ENCODE results near the gene DCC. TPM values are rescaled to one million over a fixed set of nuclear protein-coding genes. Genes with fewer than 3 reads are reported as not detected.

DCC gene
- total RNA-seq, 4 donors from 2014 or later, result 0.16 TPM; not detected in 3

DNA sequence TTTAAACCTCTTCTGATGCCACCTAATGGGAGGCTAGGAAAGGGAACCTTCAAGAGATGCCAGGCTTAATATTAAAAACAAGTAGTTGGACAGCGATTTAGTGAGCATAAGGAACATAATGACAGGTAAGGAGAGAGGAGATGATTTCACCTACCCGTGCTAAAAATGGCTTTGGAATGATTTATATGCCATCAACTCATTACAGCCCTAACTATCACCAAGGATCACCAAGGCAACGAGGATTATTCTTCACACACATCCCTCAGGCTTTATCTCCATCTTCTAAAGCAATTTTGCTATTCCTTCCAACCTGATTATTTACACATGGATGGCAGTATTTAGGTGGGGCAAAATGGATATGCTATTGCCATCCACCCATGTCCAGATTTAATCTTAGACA lies 237.8 kb downstream of the DCC start:
- 33% methylated on average over 3 of the region's 3 CpGs for WGBS
- TF ChIP-seq POLR2AphosphoS5 (IDR thresholded peaks at IDR 0.05), result no peak
- TF ChIP-seq POLR2A (IDR thresholded peaks at IDR 0.05), result no peak
- TF ChIP-seq EP300 (IDR thresholded peaks at IDR 0.05), result no peak
- TF ChIP-seq, protein P1, sequence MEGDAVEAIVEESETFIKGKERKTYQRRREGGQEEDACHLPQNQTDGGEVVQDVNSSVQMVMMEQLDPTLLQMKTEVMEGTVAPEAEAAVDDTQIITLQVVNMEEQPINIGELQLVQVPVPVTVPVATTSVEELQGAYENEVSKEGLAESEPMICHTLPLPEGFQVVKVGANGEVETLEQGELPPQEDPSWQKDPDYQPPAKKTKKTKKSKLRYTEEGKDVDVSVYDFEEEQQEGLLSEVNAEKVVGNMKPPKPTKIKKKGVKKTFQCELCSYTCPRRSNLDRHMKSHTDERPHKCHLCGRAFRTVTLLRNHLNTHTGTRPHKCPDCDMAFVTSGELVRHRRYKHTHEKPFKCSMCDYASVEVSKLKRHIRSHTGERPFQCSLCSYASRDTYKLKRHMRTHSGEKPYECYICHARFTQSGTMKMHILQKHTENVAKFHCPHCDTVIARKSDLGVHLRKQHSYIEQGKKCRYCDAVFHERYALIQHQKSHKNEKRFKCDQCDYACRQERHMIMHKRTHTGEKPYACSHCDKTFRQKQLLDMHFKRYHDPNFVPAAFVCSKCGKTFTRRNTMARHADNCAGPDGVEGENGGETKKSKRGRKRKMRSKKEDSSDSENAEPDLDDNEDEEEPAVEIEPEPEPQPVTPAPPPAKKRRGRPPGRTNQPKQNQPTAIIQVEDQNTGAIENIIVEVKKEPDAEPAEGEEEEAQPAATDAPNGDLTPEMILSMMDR (IDR thresholded peaks at IDR 0.05), result no peak

DNA sequence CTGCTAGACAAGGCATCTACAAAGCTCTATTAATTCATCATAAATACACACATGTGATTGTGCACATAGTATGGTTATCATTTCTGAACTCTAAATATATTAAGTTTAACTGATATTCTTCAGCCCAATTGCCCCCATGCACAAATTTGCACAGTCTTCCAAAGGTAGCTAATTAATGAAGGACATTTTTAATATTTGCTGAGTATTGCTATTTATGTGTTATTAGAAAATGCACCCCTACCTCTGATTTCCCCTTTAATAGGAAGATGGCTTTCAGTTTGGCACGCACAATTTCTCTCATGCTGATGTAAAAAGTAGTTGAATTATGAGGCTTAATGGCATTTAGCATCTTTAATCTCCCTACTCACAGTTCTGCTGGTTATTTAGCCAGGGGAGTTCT lies 242.1 kb downstream of the DCC start:
- H3K4me1 ChIP-seq, result no peaks in the 10 kb centered on the region
- H3K9me3 ChIP-seq, result no peaks in the 10 kb centered on the region
- TF ChIP-seq, protein P1 (IDR thresholded peaks at IDR 0.05), result no peak
- TF ChIP-seq EP300 (IDR thresholded peaks at IDR 0.05) (no peak), POLR2A (IDR thresholded peaks at IDR 0.05) (no peak), POLR2AphosphoS5 (IDR thresholded peaks at IDR 0.05) (no peak)
- no peaks in the 10 kb centered on the region for H3K36me3 ChIP-seq
- no peak overlapping the region for H3K27ac ChIP-seq
- 59% methylated on average over 1 of the region's 1 CpG for WGBS
- H3K27me3 ChIP-seq, result no peaks in the 10 kb centered on the region
- no peak for DNase-seq (ENCODE audit: low spot score in 2 of 2)
- no peak overlapping the region for H3K4me3 ChIP-seq

More for the DNA sequence above, 237.8 kb downstream of the DCC start:
- H3K36me3 ChIP-seq, result no peaks in the 10 kb centered on the region
- no peaks in the 10 kb centered on the region for H3K27me3 ChIP-seq
- peaks cover 6% of the 10 kb centered on the region for H3K9me3 ChIP-seq
- no peak for DNase-seq (ENCODE audit: low spot score in 2 of 2)
- no peak overlapping the region for H3K4me3 ChIP-seq
- no peaks in the 10 kb centered on the region for H3K4me1 ChIP-seq
- H3K27ac ChIP-seq, result no peak overlapping the region

DNA sequence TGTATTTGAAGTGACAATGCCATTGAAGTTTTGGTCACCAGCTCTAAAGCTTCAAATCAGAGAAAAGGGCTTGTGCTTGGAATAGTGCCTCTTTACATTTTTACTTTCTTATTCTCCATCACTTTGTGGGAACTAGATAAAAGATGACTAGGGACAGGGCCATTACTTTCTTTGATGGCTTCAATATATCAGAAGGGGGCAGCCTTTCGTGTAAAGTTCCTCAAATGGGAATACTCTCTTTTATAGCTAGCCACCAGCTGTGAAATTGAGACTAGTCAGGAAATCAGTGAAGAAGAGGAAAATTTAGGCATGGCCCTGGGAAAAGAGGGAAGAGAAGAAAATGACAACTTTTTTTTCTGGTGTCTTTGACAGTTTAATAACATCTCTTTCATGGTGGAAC lies 242.5 kb downstream of the DCC start:
- Histone ChIP-seq H3K9me3 (no peaks in the 10 kb centered on the region), H3K4me3 (no peak overlapping the region), H3K36me3 (no peaks in the 10 kb centered on the region), H3K27ac (no peak overlapping the region), H3K27me3 (no peaks in the 10 kb centered on the region), H3K4me1 (no peaks in the 10 kb centered on the region)
- WGBS, result 20% methylated on average over 1 of the region's 1 CpG
- TF ChIP-seq, protein P1 (IDR thresholded peaks at IDR 0.05), result no peak
- TF ChIP-seq EP300 (IDR thresholded peaks at IDR 0.05) (no peak), POLR2AphosphoS5 (IDR thresholded peaks at IDR 0.05) (no peak), POLR2A (IDR thresholded peaks at IDR 0.05) (no peak)
- no peak for DNase-seq (ENCODE audit: low spot score in 2 of 2)

DNA sequence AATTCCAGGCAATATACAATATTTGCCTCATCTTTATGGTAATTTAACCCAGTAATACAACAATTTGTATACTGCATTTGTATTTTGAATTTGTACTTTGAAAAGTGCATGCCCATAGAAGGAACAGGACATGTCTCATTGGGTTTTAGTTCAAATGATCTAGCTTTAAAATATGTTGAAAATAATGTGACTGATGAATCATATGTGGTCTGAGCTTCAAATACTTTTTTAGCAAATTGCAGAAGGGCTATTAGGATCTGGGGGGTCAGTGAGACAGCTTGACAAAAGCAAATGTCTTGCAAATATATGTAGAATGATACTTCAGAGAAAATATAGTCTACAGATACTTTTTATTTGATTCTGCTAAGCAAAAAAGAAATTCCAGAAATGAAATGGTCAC lies 248.9 kb downstream of the DCC start:
- no peak overlapping the region for H3K4me3 ChIP-seq
- H3K4me1 ChIP-seq, result no peaks in the 10 kb centered on the region
- H3K27ac ChIP-seq, result no peak overlapping the region
- no peak for DNase-seq (ENCODE audit: low spot score in 2 of 2)
- no peaks in the 10 kb centered on the region for H3K9me3 ChIP-seq
- no peaks in the 10 kb centered on the region for H3K27me3 ChIP-seq
- no peak for TF ChIP-seq POLR2A (IDR thresholded peaks at IDR 0.05)
- TF ChIP-seq, protein P1 (IDR thresholded peaks at IDR 0.05), result no peak
- TF ChIP-seq POLR2AphosphoS5 (IDR thresholded peaks at IDR 0.05), result no peak
- no peak for TF ChIP-seq EP300 (IDR thresholded peaks at IDR 0.05)
- H3K36me3 ChIP-seq, result no peaks in the 10 kb centered on the region

DNA sequence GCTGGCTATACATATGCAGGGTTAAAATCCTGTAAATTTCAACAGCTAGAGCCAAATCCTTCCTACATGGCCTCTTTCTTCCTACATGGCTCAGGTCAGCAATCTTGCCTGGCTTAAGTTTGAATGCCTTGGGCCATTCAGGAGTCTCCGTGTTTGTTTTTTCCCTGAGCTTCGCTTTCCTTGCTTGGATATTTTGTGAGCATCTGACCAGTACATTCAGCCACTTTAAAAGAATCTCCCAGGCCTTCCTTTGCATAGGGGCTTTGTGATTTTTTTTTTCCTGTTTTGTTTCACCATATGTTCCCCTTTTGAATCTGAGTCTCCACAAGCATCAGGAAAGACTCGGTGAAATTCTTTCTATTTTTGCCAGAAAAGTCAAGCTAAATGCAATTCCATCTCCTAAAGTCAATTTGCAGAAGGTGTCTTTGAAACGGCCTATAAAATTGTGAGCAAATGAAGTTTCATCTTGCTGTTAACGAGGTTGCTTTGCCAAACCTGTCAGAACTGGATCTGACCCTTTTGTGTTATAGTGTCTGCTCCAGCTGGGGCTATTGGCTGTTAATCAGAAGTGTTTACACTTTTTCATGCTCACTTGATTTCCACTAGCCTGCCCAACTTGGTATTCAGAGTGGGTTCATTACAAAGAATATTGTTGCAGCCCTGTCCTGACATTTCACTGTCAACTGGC lies 256.9 kb downstream of the DCC start:
- no peak for DNase-seq (ENCODE audit: low spot score in 2 of 2)
- Histone ChIP-seq H3K27ac (no peak overlapping the region), H3K27me3 (no peaks in the 10 kb centered on the region), H3K9me3 (peaks cover 4% of the 10 kb centered on the region), H3K4me3 (no peak overlapping the region), H3K36me3 (no peaks in the 10 kb centered on the region), H3K4me1 (no peaks in the 10 kb centered on the region)
- 50% methylated on average over 5 of the region's 5 CpGs for WGBS
- TF ChIP-seq, protein P1 (IDR thresholded peaks at IDR 0.05), result no peak
- no peak for TF ChIP-seq POLR2A (IDR thresholded peaks at IDR 0.05)
- TF ChIP-seq POLR2AphosphoS5 (IDR thresholded peaks at IDR 0.05), result no peak
